SK-N-SH (cell line): ENCODE results near the gene PNLIPRP1. TPM values are rescaled to one million over a fixed set of nuclear protein-coding genes. Genes with fewer than 3 reads are reported as not detected.

Experiments used
- CTCF ChIA-PET: fragments of 300-600, 350-600 bp; formaldehyde crosslinking; extraction: SDS; loops from one replicate; lab custom pipeline; 2021; lab: Yijun Ruan, JAX
- POLR2A ChIA-PET: fragments of 350-600 bp; sonication (Branson Sonifier 250); formaldehyde crosslinking; extraction: SDS; loops from one replicate; lab custom pipeline; 2020; ENCODE audit warnings: antibody characterized with exemption, inconsistent platforms; lab: Yijun Ruan, JAX
- DNase-seq: peaks from one replicate; pipeline ENCODE4 v3.0.0; 2012
- H2AFZ ChIP-seq: fragments of 200-600 bp; sonication (generic); 2 replicates; pipeline ENCODE4 v1.8.1; 2016; ENCODE audit warnings: antibody characterized with exemption, mild to moderate bottlenecking, low read depth
- H3F3A ChIP-seq: fragments of 200-600 bp; sonication (generic); replicated peaks from 2 replicates; pipeline ENCODE3; 2016; ENCODE audit warnings: antibody characterized with exemption, mild to moderate bottlenecking; ENCODE audit not compliant: insufficient read depth
- H3K27ac ChIP-seq, 2 experiments: fragments of 200-500 bp in 1 of 2; fragments of 200-600 bp in 1 of 2; sonication (Bioruptor generic) in 1 of 2; sonication (generic), shearing (Covaris generic) in 1 of 2; 2 replicates each; pipeline versions ENCODE4 v1.5.1 to v1.6.1; 2014 to 2016; ENCODE audit warnings: low read depth in 2 of 2, inconsistent platforms in 1 of 2, low read length in 1 of 2, mild to moderate bottlenecking in 1 of 2, mixed read lengths in 1 of 2
- H3K27me3 ChIP-seq: fragments of 200-600 bp; sonication (generic), shearing (Covaris generic); 2 replicates; pipeline ENCODE4 v1.6.1; 2016; ENCODE audit warnings: mixed run types; ENCODE audit not compliant: insufficient read depth
- H3K36me3 ChIP-seq, 2 experiments: fragments of 200-500 bp in 1 of 2; fragments of 200-600 bp in 1 of 2; sonication (Bioruptor generic) in 1 of 2; sonication (generic) in 1 of 2; replicated peaks in 1 of 2; 2 replicates each; pipeline versions ENCODE3 to v1.5.1; 2014 to 2016; ENCODE audit warnings: low read length in 1 of 2, mild to moderate bottlenecking in 1 of 2; ENCODE audit not compliant: insufficient read depth in 2 of 2, control insufficient read depth in 1 of 2
- H3K4me1 ChIP-seq, 2 experiments: fragments of 200-500 bp in 1 of 2; fragments of 200-600 bp in 1 of 2; sonication (Bioruptor generic) in 1 of 2; sonication (generic), shearing (Covaris generic) in 1 of 2; 2 replicates each; pipeline versions ENCODE4 v1.5.1 to v1.6.1; 2014 to 2016; ENCODE audit warnings: low read depth in 1 of 2, low read length in 1 of 2, mixed run types in 1 of 2; ENCODE audit not compliant: insufficient read depth in 2 of 2, control insufficient read depth in 1 of 2
- H3K4me2 ChIP-seq: fragments of 200-600 bp; sonication (generic), shearing (Covaris generic); 2 replicates; pipeline ENCODE4 v1.6.1; 2017; ENCODE audit warnings: mixed run types
- H3K4me3 ChIP-seq, 2 experiments: fragments of 200-500 bp in 1 of 2; fragments of 200-600 bp in 1 of 2; sonication (Bioruptor generic) in 1 of 2; sonication (generic), shearing (Covaris generic) in 1 of 2; 2 replicates each; pipeline versions ENCODE4 v1.5.1 to v1.8.1; 2014 to 2016; ENCODE audit warnings: low read depth in 2 of 2, inconsistent platforms in 1 of 2, low read length in 1 of 2, mild to moderate bottlenecking in 1 of 2, mixed read lengths in 1 of 2, moderate library complexity in 1 of 2
- H3K79me2 ChIP-seq: fragments of 200-600 bp; sonication (generic); 2 replicates; pipeline ENCODE4 v1.8.1; 2017; ENCODE audit warnings: mild to moderate bottlenecking; ENCODE audit not compliant: insufficient read depth
- H3K9ac ChIP-seq: fragments of 200-600 bp; sonication (generic); 2 replicates; pipeline ENCODE4 v1.6.1; 2017; ENCODE audit warnings: mixed run types
- H3K9me2 ChIP-seq: fragments of 200-600 bp; sonication (generic); 2 replicates; pipeline ENCODE4 v1.6.1; 2017; ENCODE audit warnings: mixed run types
- H3K9me3 ChIP-seq: fragments of 200-600 bp; sonication (generic); 2 replicates; pipeline ENCODE4 v1.6.1; 2017; ENCODE audit warnings: mixed run types, mild to moderate bottlenecking, moderate library complexity
- H4K20me1 ChIP-seq: fragments of 200-600 bp; sonication (generic); 2 replicates; pipeline ENCODE4 v1.6.1; 2017; ENCODE audit warnings: mild to moderate bottlenecking, mixed run types; ENCODE audit not compliant: insufficient read depth
- ELF1 ChIP-seq: IDR thresholded peaks from 2 replicates; pipeline ENCODE4 v1.4.0; 2012
- EP300 ChIP-seq, 2 experiments: IDR thresholded peaks; 2 replicates each; pipeline versions ENCODE4 v1.4.0 to v1.6.1; 2012; ENCODE audit warnings: borderline replicate concordance in 1 of 2, low read depth in 1 of 2, low read length in 1 of 2
- FOXM1 ChIP-seq: IDR thresholded peaks from 2 replicates; pipeline ENCODE4 v1.4.0; 2012; ENCODE audit warnings: low read depth, mild to moderate bottlenecking
- POLR2AphosphoS5 ChIP-seq: IDR thresholded peaks from 2 replicates; pipeline ENCODE4 v1.6.1; 2012; ENCODE audit warnings: low read depth, low read length
- RAD21 ChIP-seq: IDR thresholded peaks from 2 replicates; pipeline ENCODE4 v1.6.1; 2012; ENCODE audit warnings: mild to moderate bottlenecking, low read length
- RXRA ChIP-seq: IDR thresholded peaks from 2 replicates; pipeline ENCODE4 v1.4.0; 2012; ENCODE audit warnings: low read depth, mild to moderate bottlenecking, borderline replicate concordance
- SIN3A ChIP-seq: IDR thresholded peaks from 2 replicates; pipeline ENCODE4 v1.6.1; 2012; ENCODE audit warnings: low read depth, mild to moderate bottlenecking, low read length, moderate library complexity, borderline replicate concordance
- SMC3 ChIP-seq: IDR thresholded peaks from 2 replicates; pipeline ENCODE4 v1.6.1; 2012; ENCODE audit warnings: low read depth, low read length, improper control_type of control experiment
- TAF1 ChIP-seq: IDR thresholded peaks from 2 replicates; pipeline ENCODE4 v1.6.1; 2012; ENCODE audit warnings: low read depth, mild to moderate bottlenecking, low read length, moderate library complexity, borderline replicate concordance
- YY1 ChIP-seq: IDR thresholded peaks from 2 replicates; pipeline ENCODE4 v1.4.0; 2012; ENCODE audit warnings: low read depth, mild to moderate bottlenecking
- WGBS: methylation state at CpG from one replicate; pipeline ENCODE4 v1.1.6; 2017; ENCODE audit warnings: low lambda C conversion rate; 5-methylcytosine and 5-hydroxymethylcytosine counted together
- polyA plus RNA-seq, 3 experiments: library from polyadenylated mRNA; depleted of rRNA; stranded (reverse); fragments of >200 nt; gene quantifications; 2 replicates each; pipeline ENCODE4 v1.2.3, GENCODE V29; 2012
- TF ChIP-seq, protein P1 (sequence below): IDR thresholded peaks from 2 replicates; pipeline ENCODE4 v1.4.0; 2012; ENCODE audit warnings: low read depth, borderline replicate concordance
- TF ChIP-seq, protein P2 (sequence below): IDR thresholded peaks from 2 replicates; pipeline ENCODE4 v1.4.0; 2012; ENCODE audit warnings: low read depth
- TF ChIP-seq, protein P3 (sequence below): fragments of 150-350 bp; IDR thresholded peaks from 2 replicates; pipeline ENCODE4 v1.6.1; 2016; ENCODE audit warnings: mild to moderate bottlenecking, low read depth, low read length
- TF ChIP-seq, protein P4 (sequence below): fragments of 200-600 bp; sonication (generic); IDR thresholded peaks from 2 replicates; pipeline ENCODE4 v1.6.1; 2017; ENCODE audit warnings: antibody characterized with exemption, mild to moderate bottlenecking, moderate library complexity

PNLIPRP1 gene
- polyA plus RNA-seq, 1 of the 3 experiments (the other 2 are of a cell fraction): not detected

DNA sequence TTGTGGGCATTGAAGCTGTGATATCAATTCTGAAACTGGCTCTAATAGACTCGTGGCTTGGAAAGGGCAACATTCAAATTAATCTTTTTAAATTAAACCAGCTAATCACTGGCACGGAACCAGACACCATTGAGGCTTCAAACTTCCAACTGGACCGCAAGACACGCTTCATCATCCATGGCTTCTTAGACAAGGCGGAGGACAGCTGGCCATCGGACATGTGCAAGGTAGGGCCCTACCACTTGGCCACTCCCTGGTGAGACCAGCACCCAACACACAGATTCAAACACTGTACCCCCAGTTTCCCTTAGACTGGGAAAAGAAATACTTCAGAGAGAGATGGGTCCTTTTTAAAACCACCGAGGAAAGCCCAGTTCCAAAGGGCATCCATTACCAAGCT is 35.1 kb downstream of the PNLIPRP1 start (continued):
- no peak for TF ChIP-seq TAF1
- TF ChIP-seq RXRA: no peak
- TF ChIP-seq, protein P1, sequence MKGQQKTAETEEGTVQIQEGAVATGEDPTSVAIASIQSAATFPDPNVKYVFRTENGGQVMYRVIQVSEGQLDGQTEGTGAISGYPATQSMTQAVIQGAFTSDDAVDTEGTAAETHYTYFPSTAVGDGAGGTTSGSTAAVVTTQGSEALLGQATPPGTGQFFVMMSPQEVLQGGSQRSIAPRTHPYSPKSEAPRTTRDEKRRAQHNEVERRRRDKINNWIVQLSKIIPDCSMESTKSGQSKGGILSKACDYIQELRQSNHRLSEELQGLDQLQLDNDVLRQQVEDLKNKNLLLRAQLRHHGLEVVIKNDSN: no peak

DNA sequence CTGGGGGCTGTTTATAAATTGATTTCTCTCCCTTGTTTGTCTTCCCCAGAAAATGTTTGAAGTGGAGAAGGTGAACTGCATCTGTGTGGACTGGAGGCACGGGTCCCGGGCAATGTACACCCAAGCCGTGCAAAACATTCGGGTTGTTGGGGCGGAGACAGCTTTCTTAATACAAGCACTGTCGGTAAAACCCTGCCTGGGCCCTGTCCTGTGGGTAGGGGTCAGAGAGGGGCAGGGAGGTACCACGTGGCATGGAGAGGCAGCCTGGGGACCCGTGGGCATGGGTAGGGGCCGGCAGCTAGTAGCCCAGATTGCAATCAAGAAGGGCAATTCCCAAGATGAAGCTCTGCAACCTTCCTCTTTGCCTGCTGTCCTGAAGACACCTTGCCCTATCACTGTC is 36.1 kb downstream of the PNLIPRP1 start:
- Histone ChIP-seq H3K9me3 (no peaks in the 10 kb centered on the region), H2AFZ (no peak overlapping the region), H3K4me2 (no peak overlapping the region), H3F3A (no peaks in the 10 kb centered on the region), H3K9me2 (no peaks in the 10 kb centered on the region), H3K9ac (no peak overlapping the region), H3K4me1 (no peaks in the 10 kb centered on the region; a peak in 1 of 4 replicates), H4K20me1 (no peaks in the 10 kb centered on the region), H3K79me2 (no peaks in the 10 kb centered on the region), H3K27ac (no peak overlapping the region), H3K36me3 (no peaks in the 10 kb centered on the region), H3K4me3 (no peak overlapping the region), H3K27me3 (peaks cover 5% of the 10 kb centered on the region; the same call in 1 of the 2 replicates)
- DNase-seq: no peak
- no peak for TF ChIP-seq SIN3A
- no peak for TF ChIP-seq EP300 (IDR thresholded peaks at IDR 0.05; ENCODE audit: borderline replicate concordance in 1 of 2, low read depth in 1 of 2, low read length in 1 of 2)
- no peak for TF ChIP-seq YY1
- TF ChIP-seq FOXM1: no peak
- TF ChIP-seq, protein P2, sequence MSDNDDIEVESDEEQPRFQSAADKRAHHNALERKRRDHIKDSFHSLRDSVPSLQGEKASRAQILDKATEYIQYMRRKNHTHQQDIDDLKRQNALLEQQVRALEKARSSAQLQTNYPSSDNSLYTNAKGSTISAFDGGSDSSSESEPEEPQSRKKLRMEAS: no peak
- TF ChIP-seq ELF1: no peak
- TF ChIP-seq, protein P3, sequence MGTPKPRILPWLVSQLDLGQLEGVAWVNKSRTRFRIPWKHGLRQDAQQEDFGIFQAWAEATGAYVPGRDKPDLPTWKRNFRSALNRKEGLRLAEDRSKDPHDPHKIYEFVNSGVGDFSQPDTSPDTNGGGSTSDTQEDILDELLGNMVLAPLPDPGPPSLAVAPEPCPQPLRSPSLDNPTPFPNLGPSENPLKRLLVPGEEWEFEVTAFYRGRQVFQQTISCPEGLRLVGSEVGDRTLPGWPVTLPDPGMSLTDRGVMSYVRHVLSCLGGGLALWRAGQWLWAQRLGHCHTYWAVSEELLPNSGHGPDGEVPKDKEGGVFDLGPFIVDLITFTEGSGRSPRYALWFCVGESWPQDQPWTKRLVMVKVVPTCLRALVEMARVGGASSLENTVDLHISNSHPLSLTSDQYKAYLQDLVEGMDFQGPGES: no peak
- 47% methylated on average over 9 of the region's 9 CpGs for WGBS
- POLR2A ChIA-PET: no interaction called here
- CTCF ChIA-PET: interaction anchor here (0.5 to 10.0 kb wide), 48 partner anchors 12 to 1061 kb away, joined by 3 to 142 read pairs (median 4); no protein-coding TSS in a partner anchor

DNA sequence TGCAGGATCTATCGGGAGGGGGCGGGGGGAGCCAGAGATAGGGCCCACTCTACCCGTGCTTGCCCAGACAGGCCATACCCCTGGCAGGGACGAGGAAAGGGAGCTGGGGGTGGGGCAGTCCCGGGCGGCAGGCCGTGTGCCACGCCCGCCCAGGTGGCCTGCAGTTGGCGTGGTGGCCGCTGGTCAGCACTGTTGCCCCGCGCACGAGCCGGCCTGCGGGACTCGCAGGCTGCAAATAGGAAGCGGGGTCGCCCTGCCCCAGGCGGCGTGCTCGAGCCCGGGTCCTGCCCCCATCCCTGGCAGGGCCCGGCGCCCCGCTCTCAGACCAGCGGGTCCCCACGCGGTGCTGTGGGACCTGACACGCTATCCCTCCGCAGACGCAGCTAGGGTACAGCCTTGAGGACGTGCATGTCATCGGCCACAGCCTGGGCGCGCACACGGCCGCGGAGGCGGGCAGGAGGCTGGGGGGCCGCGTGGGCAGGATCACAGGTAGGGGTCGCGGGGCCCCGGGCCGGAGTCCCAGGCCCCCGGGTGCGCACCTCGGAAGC is 36.7 kb downstream of the PNLIPRP1 start:
- Histone ChIP-seq H3K4me1 (no peaks in the 10 kb centered on the region; a peak in 1 of 4 replicates), H3K9me2 (no peaks in the 10 kb centered on the region), H3K36me3 (no peaks in the 10 kb centered on the region), H3K27ac (no peak overlapping the region), H3K4me3 (peak overlapping the region; percentile 32 to 39), H3K27me3 (peaks cover 5% of the 10 kb centered on the region; the same call in 1 of the 2 replicates), H3K9ac (no peak overlapping the region), H4K20me1 (no peaks in the 10 kb centered on the region), H3K79me2 (no peaks in the 10 kb centered on the region), H2AFZ (no peak overlapping the region), H3F3A (no peaks in the 10 kb centered on the region), H3K4me2 (peak overlapping the region; percentile 50), H3K9me3 (no peaks in the 10 kb centered on the region)
- TF ChIP-seq RAD21 (peak; percentile 65), POLR2AphosphoS5 (no peak), SMC3 (0 out of 2 replicates have a peak, but pooled peaks have one; percentile 39)
- TF ChIP-seq, protein P4, sequence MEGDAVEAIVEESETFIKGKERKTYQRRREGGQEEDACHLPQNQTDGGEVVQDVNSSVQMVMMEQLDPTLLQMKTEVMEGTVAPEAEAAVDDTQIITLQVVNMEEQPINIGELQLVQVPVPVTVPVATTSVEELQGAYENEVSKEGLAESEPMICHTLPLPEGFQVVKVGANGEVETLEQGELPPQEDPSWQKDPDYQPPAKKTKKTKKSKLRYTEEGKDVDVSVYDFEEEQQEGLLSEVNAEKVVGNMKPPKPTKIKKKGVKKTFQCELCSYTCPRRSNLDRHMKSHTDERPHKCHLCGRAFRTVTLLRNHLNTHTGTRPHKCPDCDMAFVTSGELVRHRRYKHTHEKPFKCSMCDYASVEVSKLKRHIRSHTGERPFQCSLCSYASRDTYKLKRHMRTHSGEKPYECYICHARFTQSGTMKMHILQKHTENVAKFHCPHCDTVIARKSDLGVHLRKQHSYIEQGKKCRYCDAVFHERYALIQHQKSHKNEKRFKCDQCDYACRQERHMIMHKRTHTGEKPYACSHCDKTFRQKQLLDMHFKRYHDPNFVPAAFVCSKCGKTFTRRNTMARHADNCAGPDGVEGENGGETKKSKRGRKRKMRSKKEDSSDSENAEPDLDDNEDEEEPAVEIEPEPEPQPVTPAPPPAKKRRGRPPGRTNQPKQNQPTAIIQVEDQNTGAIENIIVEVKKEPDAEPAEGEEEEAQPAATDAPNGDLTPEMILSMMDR: peak; percentile 45
- CTCF ChIA-PET: interaction anchor here (0.6 to 10.0 kb wide), 61 partner anchors 12 to 804 kb away, joined by 3 to 142 read pairs (median 4); no protein-coding TSS in a partner anchor
- POLR2A ChIA-PET: no interaction called here
- DNase-seq: peak; percentile 92
- WGBS: 0% methylated on average over 10 of the region's 49 CpGs
